ENCODE measurements around the gene RNASE4.

Gene RNASE4

DNA sequence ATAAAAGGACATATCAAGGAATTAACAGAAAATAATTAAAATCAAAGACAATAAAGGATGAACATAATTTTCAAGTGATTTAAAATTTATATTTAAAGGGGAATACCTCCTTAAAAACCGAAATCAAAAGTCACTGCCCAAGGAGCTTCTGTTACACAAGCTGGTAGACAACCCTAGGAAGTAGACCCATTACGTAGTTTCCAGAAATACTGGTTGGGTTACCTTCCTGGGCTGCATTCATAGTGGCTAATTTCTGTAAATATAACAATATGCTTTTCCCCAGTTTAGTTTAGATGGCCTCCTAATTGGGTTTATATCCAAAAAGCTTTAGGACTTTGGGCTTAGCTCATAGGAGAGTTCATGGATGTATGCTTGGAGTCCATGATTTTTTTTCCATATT is 59.2 kb downstream of the RNASE4 start:
- DNase-seq, result no peak
- TF ChIP-seq EZH2phosphoT487 (IDR thresholded peaks at IDR 0.05; ENCODE audit: low read length) (no peak), EZH2 (optimal IDR thresholded peaks at IDR 0.05; ENCODE audit: low read depth, low read length) (no peak)
- TF ChIP-seq, protein P1, sequence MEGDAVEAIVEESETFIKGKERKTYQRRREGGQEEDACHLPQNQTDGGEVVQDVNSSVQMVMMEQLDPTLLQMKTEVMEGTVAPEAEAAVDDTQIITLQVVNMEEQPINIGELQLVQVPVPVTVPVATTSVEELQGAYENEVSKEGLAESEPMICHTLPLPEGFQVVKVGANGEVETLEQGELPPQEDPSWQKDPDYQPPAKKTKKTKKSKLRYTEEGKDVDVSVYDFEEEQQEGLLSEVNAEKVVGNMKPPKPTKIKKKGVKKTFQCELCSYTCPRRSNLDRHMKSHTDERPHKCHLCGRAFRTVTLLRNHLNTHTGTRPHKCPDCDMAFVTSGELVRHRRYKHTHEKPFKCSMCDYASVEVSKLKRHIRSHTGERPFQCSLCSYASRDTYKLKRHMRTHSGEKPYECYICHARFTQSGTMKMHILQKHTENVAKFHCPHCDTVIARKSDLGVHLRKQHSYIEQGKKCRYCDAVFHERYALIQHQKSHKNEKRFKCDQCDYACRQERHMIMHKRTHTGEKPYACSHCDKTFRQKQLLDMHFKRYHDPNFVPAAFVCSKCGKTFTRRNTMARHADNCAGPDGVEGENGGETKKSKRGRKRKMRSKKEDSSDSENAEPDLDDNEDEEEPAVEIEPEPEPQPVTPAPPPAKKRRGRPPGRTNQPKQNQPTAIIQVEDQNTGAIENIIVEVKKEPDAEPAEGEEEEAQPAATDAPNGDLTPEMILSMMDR (IDR thresholded peaks at IDR 0.05; ENCODE audit: low read length), result no peak
- no peaks in the 10 kb centered on the region for H3K27me3 ChIP-seq (replicated peaks; ENCODE audit: insufficient read depth, low read length)

DNA sequence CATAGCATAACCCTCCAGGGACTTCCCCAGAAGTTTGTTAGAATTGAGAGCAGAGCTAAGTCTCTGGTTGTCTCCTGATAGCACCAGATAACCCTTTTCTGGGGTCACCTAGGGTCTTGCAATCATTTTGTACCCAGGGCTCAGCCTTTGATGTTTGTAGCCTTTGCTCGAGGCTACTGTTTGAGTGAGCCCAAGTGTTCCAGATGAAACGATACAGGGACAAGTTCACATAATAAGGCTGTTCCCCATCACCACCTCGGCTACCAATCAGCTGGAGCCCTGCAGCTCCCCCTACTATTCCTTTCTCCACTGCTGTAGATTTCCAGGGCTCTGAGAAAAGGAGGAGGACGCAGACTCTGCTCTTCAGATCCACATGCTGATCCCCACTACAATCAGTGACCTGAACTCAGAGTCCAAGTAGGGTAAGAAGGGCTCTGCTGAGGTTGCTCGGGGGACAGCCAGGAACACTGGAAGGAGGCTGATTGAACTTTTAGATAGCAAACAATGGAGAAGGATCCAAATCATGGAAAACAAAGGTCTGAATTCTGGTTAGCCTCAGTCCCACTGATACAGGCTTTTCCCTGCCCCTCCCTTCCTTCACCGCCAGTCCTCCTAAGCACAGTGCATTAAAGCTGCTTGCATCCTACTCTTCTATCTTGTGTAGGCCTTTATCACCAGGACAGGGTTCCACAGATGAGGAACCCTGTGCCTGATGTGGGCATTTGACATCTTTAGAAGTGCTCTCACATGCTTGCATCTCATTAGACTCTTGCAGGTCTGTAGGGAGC is 61.4 kb downstream of the RNASE4 start, which contains the start of gene EDDM3A:
Gene EDDM3A, plus strand, starts transcription at position 317 of the 788 bp plus-strand sequence. CDS start 1,694 bp downstream, outside the sequence.
- Histone ChIP-seq H4K20me1 (ENCODE audit: insufficient read depth, low read length) (no peaks in the 10 kb centered on the region), H3K9me3 (replicated peaks; ENCODE audit: insufficient read depth, low read length) (no peaks in the 10 kb centered on the region)
- no peak for TF ChIP-seq EZH2 (optimal IDR thresholded peaks at IDR 0.05; ENCODE audit: low read depth, low read length)
- TF ChIP-seq EZH2phosphoT487 (IDR thresholded peaks at IDR 0.05; ENCODE audit: low read length), result no peak
- TF ChIP-seq, protein P1 (IDR thresholded peaks at IDR 0.05; ENCODE audit: low read length), result no peak

More for the DNA sequence above, 59.2 kb downstream of the RNASE4 start:
- Histone ChIP-seq H3K9ac (ENCODE audit: low read length) (no peak overlapping the region), H3K36me3 (replicated peaks; ENCODE audit: insufficient read depth, low read length) (no peaks in the 10 kb centered on the region), H3F3A (ENCODE audit: insufficient read depth, low read length) (no peaks in the 10 kb centered on the region), H2AFZ (ENCODE audit: low read length) (no peak overlapping the region), H4K20me1 (ENCODE audit: insufficient read depth, low read length) (no peaks in the 10 kb centered on the region), H3K79me2 (ENCODE audit: low read length) (no peaks in the 10 kb centered on the region), H3K4me3 (ENCODE audit: low read length) (no peak overlapping the region), H3K4me1 (ENCODE audit: low read length) (no peaks in the 10 kb centered on the region), H3K4me2 (ENCODE audit: low read depth, low read length) (no peak overlapping the region), H3K27ac (ENCODE audit: low read length) (no peak overlapping the region), H3K9me2 (replicated peaks; ENCODE audit: insufficient read depth, low read length) (no peaks in the 10 kb centered on the region), H3K9me3 (replicated peaks; ENCODE audit: insufficient read depth, low read length) (no peaks in the 10 kb centered on the region)

DNA sequence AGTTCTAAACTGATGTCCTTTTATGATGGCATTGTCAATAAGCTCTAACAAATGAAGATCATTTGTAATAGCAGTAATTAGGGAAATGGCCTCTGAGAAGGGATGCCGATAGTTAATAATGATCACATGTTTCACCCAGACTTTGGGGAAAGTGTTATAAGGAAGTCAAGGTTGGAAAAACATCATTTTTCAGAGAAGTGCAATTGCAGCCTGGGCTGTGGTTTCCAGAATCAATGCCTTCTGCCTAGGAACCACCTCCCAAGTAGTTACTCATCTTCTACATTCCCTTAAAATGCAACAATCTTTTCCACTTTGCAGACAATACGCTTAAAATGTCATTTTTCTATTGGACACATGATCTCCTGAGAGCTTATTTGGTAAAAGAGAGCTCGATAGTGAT is 62.2 kb downstream of the RNASE4 start:
- Histone ChIP-seq H3K9ac (ENCODE audit: low read length) (no peak overlapping the region), H3K4me2 (ENCODE audit: low read depth, low read length) (no peak overlapping the region), H3K36me3 (replicated peaks; ENCODE audit: insufficient read depth, low read length) (no peaks in the 10 kb centered on the region), H3K4me1 (ENCODE audit: low read length) (no peaks in the 10 kb centered on the region), H3K27ac (ENCODE audit: low read length) (no peak overlapping the region), H3K79me2 (ENCODE audit: low read length) (no peaks in the 10 kb centered on the region), H2AFZ (ENCODE audit: low read length) (no peak overlapping the region), H4K20me1 (ENCODE audit: insufficient read depth, low read length) (no peaks in the 10 kb centered on the region), H3K4me3 (ENCODE audit: low read length) (no peak overlapping the region), H3F3A (ENCODE audit: insufficient read depth, low read length) (no peaks in the 10 kb centered on the region), H3K9me3 (replicated peaks; ENCODE audit: insufficient read depth, low read length) (no peaks in the 10 kb centered on the region), H3K27me3 (replicated peaks; ENCODE audit: insufficient read depth, low read length) (no peaks in the 10 kb centered on the region), H3K9me2 (replicated peaks; ENCODE audit: insufficient read depth, low read length) (no peaks in the 10 kb centered on the region)
- DNase-seq, result no peak
- TF ChIP-seq EZH2 (optimal IDR thresholded peaks at IDR 0.05; ENCODE audit: low read depth, low read length), result no peak

More for the DNA sequence above, 61.4 kb downstream of the RNASE4 start, which contains the start of gene EDDM3A:
- Histone ChIP-seq H3K36me3 (replicated peaks; ENCODE audit: insufficient read depth, low read length) (no peaks in the 10 kb centered on the region), H3F3A (ENCODE audit: insufficient read depth, low read length) (no peaks in the 10 kb centered on the region), H2AFZ (ENCODE audit: low read length) (no peak within 1 kb of the TSS), H3K9ac (ENCODE audit: low read length) (no peak within 1 kb of the TSS), H3K27me3 (replicated peaks; ENCODE audit: insufficient read depth, low read length) (no peaks in the 10 kb centered on the region), H3K4me1 (ENCODE audit: low read length) (no peaks in the 10 kb centered on the region), H3K79me2 (ENCODE audit: low read length) (no peaks in the 10 kb centered on the region), H3K27ac (ENCODE audit: low read length) (no peak within 1 kb of the TSS), H3K4me2 (ENCODE audit: low read depth, low read length) (no peak within 1 kb of the TSS), H3K9me2 (replicated peaks; ENCODE audit: insufficient read depth, low read length) (no peaks in the 10 kb centered on the region), H3K4me3 (ENCODE audit: low read length) (no peak within 1 kb of the TSS)
- no peak for DNase-seq

DNA sequence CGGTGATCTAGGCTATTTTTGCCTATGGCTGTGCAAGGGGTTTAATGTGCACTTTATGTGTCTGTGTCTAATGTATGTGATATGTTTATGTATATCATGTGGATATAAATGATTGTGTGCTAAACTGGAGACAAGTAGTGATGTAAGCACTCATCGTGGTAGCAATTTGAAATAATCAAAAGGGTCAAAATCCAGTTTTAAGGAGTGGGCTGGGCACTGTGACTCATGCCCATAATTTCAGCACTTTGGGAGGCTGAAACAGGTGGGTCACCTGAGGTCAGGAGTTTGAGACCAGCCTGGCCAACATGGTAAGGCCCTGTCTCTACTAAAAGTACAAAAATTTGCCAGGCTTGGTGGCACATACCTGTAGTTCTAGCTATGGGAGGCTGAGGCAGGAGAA is 64.1 kb downstream of the RNASE4 start:
- Histone ChIP-seq H3K9me3 (replicated peaks; ENCODE audit: insufficient read depth, low read length) (no peaks in the 10 kb centered on the region), H3K4me1 (ENCODE audit: low read length) (no peaks in the 10 kb centered on the region), H3K4me2 (ENCODE audit: low read depth, low read length) (no peak overlapping the region), H4K20me1 (ENCODE audit: insufficient read depth, low read length) (no peaks in the 10 kb centered on the region), H3K9me2 (replicated peaks; ENCODE audit: insufficient read depth, low read length) (no peaks in the 10 kb centered on the region), H3F3A (ENCODE audit: insufficient read depth, low read length) (no peaks in the 10 kb centered on the region), H3K27ac (ENCODE audit: low read length) (no peak overlapping the region), H2AFZ (ENCODE audit: low read length) (no peak overlapping the region), H3K9ac (ENCODE audit: low read length) (no peak overlapping the region), H3K27me3 (replicated peaks; ENCODE audit: insufficient read depth, low read length) (no peaks in the 10 kb centered on the region), H3K4me3 (ENCODE audit: low read length) (no peak overlapping the region), H3K36me3 (replicated peaks; ENCODE audit: insufficient read depth, low read length) (no peaks in the 10 kb centered on the region), H3K79me2 (ENCODE audit: low read length) (no peaks in the 10 kb centered on the region)
- DNase-seq, result no peak
- TF ChIP-seq EZH2 (optimal IDR thresholded peaks at IDR 0.05; ENCODE audit: low read depth, low read length) (no peak), EZH2phosphoT487 (IDR thresholded peaks at IDR 0.05; ENCODE audit: low read length) (no peak)
- TF ChIP-seq, protein P1 (IDR thresholded peaks at IDR 0.05; ENCODE audit: low read length), result no peak
